Measurements from ENCODE around the gene EZH2. TPM values are rescaled to one million over a fixed set of nuclear protein-coding genes. Genes with fewer than 3 reads are reported as not detected.

The EZH2 gene
- total and polyA plus RNA-seq, 2 donors (not counting 3 experiments of a cell fraction or from before 2014, with no cell fraction given): 16.9 to 33.4 TPM

- Histone ChIP-seq H3K4me2 (ENCODE audit: insufficient read depth, low read length) (peak overlapping the region; percentile 99), H3K79me2 (ENCODE audit: control insufficient read depth, insufficient read depth, low read length) (peaks cover 67% of the 10 kb centered on the region), H3K27me3 (ENCODE audit: control insufficient read depth in 2 of 2, insufficient read depth in 2 of 2, low read length in 2 of 2) (no peaks in the 10 kb centered on the region), H3K27ac (ENCODE audit: insufficient read depth, low read depth, low read length) (no peak overlapping the region), H3K4me1 (ENCODE audit: control insufficient read depth, extremely low read depth, insufficient read depth, low read length) (peaks cover 9% of the 10 kb centered on the region), H3K36me3 (ENCODE audit: control insufficient read depth in 2 of 2, extremely low read depth in 1 of 2, insufficient read depth in 2 of 2, low read length in 2 of 2) (no peaks in the 10 kb centered on the region), H3K9me1 (replicated peaks; ENCODE audit: control insufficient read depth, extremely low read depth, insufficient read depth, low read length) (peaks cover 1% of the 10 kb centered on the region), H3K4me3 (replicated peaks in 1 of 3; ENCODE audit: insufficient read depth in 1 of 3, low read depth in 1 of 3, low read length in 3 of 3) (peak overlapping the region in 1 of 3 experiments; percentile 97), H3K9ac (replicated peaks; ENCODE audit: extremely low read depth, insufficient read depth, low read length) (peak overlapping the region; percentile 92), H4K20me1 (replicated peaks; ENCODE audit: control insufficient read depth, extremely low read depth, insufficient read depth, low read length) (peaks cover 6% of the 10 kb centered on the region), H2AFZ (ENCODE audit: low read depth, low read length) (no peak overlapping the region), H3K9me3 (replicated peaks; ENCODE audit: control insufficient read depth, insufficient read depth, low read length) (no peaks in the 10 kb centered on the region)
- no peak for DNase-seq (ENCODE audit: low read depth, low spot score)
- ChIA-PET CTCF (interaction anchor here (1.1 to 1.5 kb wide), 5 partner anchors 9 to 59 kb away, joined by 3 to 11 read pairs (median 4); no protein-coding TSS in a partner anchor), POLR2A (no interaction called here)
- FAIRE-seq: no peak
- no peak for TF ChIP-seq MAX (IDR thresholded peaks at IDR 0.05; ENCODE audit: insufficient read depth, insufficient read length)
- no peak for TF ChIP-seq POLR2AphosphoS5 (IDR thresholded peaks at IDR 0.05; ENCODE audit: insufficient read depth, low read depth, low read length)
- no peak for TF ChIP-seq MYC (IDR thresholded peaks at IDR 0.05; ENCODE audit: low read depth, low read length)
- no peak for TF ChIP-seq EZH2 (IDR thresholded peaks at IDR 0.05; ENCODE audit: borderline replicate concordance, low read depth, low read length, severe bottlenecking)
- no peak for TF ChIP-seq CTCF (IDR thresholded peaks at IDR 0.05; ENCODE audit: extremely low read depth in 1 of 2, insufficient read depth in 1 of 2, low read depth in 1 of 2, low read length in 2 of 2)
- TF ChIP-seq JUN (IDR thresholded peaks at IDR 0.05; ENCODE audit: borderline replicate concordance, insufficient read depth, insufficient read length, low read depth): no peak
- TF ChIP-seq FOS (IDR thresholded peaks at IDR 0.05; ENCODE audit: borderline replicate concordance, insufficient read depth, low read length): no peak
- TF ChIP-seq POLR2A (IDR thresholded peaks at IDR 0.05; ENCODE audit: low read depth, low read length): no peak
- TF ChIP-seq GATA2 (IDR thresholded peaks at IDR 0.05; ENCODE audit: insufficient read depth, insufficient read length, low read depth, low read length): no peak
- BruUV-seq (replicated peaks): no TSS peak
- dilution Hi-C loops (cut with MboI; ENCODE audit: extremely low pct_ligation_motif_present, low sequenced_read_pairs) (no loop called here), intact Hi-C loops (cut with micrococcal nuclease) (loop anchor here (2.0 to 10.0 kb wide), 2 partner anchors 61 to 307 kb away; no protein-coding TSS in a partner anchor)
Measured at GRCh38 chr7:148882192-148882591, 1.9 kb downstream of the EZH2 start.
